GM21515 (cell line): ENCODE data around the gene NF1.
"Not testable (repeated sequence)": the region's sequence is repeated elsewhere in the genome, so short reads cannot be mapped to it uniquely, and the experiment has no call there.

Source experiments
- ATAC-seq: cut with Tn5 transposase; IDR thresholded peaks from one replicate; pipeline ENCODE4 v1.9.1; 2021; ENCODE audit not compliant: unreplicated experiment

NF1 gene

GRCh38 chr17:31094600-31095235, at the start of gene NF1:
Gene NF1 (plus strand): TSS chr17:31094977. CDS start chr17:31095310, 333 bp downstream.
- ATAC-seq = peak; percentile 69

- ATAC-seq = not testable (repeated sequence)
These were observed 47.8 kb upstream of the NF1 start for GRCh38 chr17:31046856-31047425.

GRCh38 chr17:31048142-31048541, 46.6 kb upstream of the NF1 start:
- ATAC-seq = no peak

- ATAC-seq = no peak
These were observed 46.0 kb upstream of the NF1 start for GRCh38 chr17:31048780-31049179.

GRCh38 chr17:31050948-31051347, 43.8 kb upstream of the NF1 start:
- ATAC-seq = no peak

- no peak for ATAC-seq
These were observed 43.3 kb upstream of the NF1 start for GRCh38 chr17:31051506-31051905.

- no peak for ATAC-seq
These were observed 42.4 kb upstream of the NF1 start for GRCh38 chr17:31052187-31052889.

- ATAC-seq = no peak
These were observed 41.7 kb upstream of the NF1 start for GRCh38 chr17:31053071-31053470.

GRCh38 chr17:31054761-31055160, 40.0 kb upstream of the NF1 start:
- no peak for ATAC-seq

- ATAC-seq = no peak
These were observed 35.8 kb upstream of the NF1 start for GRCh38 chr17:31058976-31059375.

GRCh38 chr17:31060791-31061550, 33.8 kb upstream of the NF1 start:
- no peak for ATAC-seq

GRCh38 chr17:31061678-31062077, 33.1 kb upstream of the NF1 start:
- ATAC-seq = no peak

GRCh38 chr17:31062346-31062745, 32.4 kb upstream of the NF1 start:
- ATAC-seq = no peak

- no peak for ATAC-seq
These were observed 30.1 kb upstream of the NF1 start for GRCh38 chr17:31064707-31065106.

GRCh38 chr17:31067691-31068184, 27.0 kb upstream of the NF1 start:
- no peak for ATAC-seq

- ATAC-seq = no peak
These were observed 26.5 kb upstream of the NF1 start for GRCh38 chr17:31068291-31068690.

GRCh38 chr17:31072186-31072585, 22.6 kb upstream of the NF1 start:
- no peak for ATAC-seq

- ATAC-seq = no peak
These were observed 21.4 kb upstream of the NF1 start for GRCh38 chr17:31073411-31073810.

GRCh38 chr17:31074772-31075555, 19.8 kb upstream of the NF1 start:
- no peak for ATAC-seq

- no peak for ATAC-seq
These were observed 16.5 kb upstream of the NF1 start for GRCh38 chr17:31078290-31078689.

GRCh38 chr17:31079731-31080130, 15.0 kb upstream of the NF1 start:
- ATAC-seq = no peak
